HT-29 (cell line): Measurements from ENCODE around the gene FIBCD1. TPM values are rescaled to one million over a fixed set of nuclear protein-coding genes. Genes with fewer than 3 reads are reported as not detected.
"Not testable (repeated sequence)": the region's sequence is repeated elsewhere in the genome, so short reads cannot be mapped to it uniquely, and the experiment has no call there.

Experiments used
- DNase-seq: peaks from one replicate; pipeline ENCODE4 v3.0.0-alpha.2; 2015; ENCODE audit warnings: low spot score
- total RNA-seq: library from RNA; depleted of rRNA; stranded (reverse); fragments of >200 nt; shearing (Covaris generic); gene quantifications from 2 replicates; pipeline ENCODE4 v1.2.3, GENCODE V29; 2014

The FIBCD1 gene
- total RNA-seq, 1 experiment from 2014 or later: 0.03 TPM

- DNase-seq: no peak
These were observed 35.6 kb upstream of the FIBCD1 start for GRCh38 chr9:130974697-130975096.

GRCh38 chr9:130973686-130974281, 34.7 kb upstream of the FIBCD1 start:
- DNase-seq: no peak

- DNase-seq: no peak
These were observed 34.1 kb upstream of the FIBCD1 start for GRCh38 chr9:130972957-130973685.

GRCh38 chr9:130972277-130972956, 33.4 kb upstream of the FIBCD1 start:
- DNase-seq: no peak

- no peak for DNase-seq
These were observed 32.3 kb upstream of the FIBCD1 start for GRCh38 chr9:130971294-130971849.

- no peak for DNase-seq
These were observed 31.8 kb upstream of the FIBCD1 start for GRCh38 chr9:130970855-130971254.

GRCh38 chr9:130970052-130970451, 31.0 kb upstream of the FIBCD1 start:
- no peak for DNase-seq

GRCh38 chr9:130965680-130966079, 26.6 kb upstream of the FIBCD1 start:
- DNase-seq: no peak

- DNase-seq: no peak
These were observed 24.9 kb upstream of the FIBCD1 start for GRCh38 chr9:130963916-130964315.

GRCh38 chr9:130963337-130963908, 24.4 kb upstream of the FIBCD1 start:
- DNase-seq: no peak

GRCh38 chr9:130962418-130963316, 23.6 kb upstream of the FIBCD1 start:
- DNase-seq: peak; percentile 35

- no peak for DNase-seq
These were observed 22.7 kb upstream of the FIBCD1 start for GRCh38 chr9:130961511-130962300.

GRCh38 chr9:130960522-130961378, 21.7 kb upstream of the FIBCD1 start:
- DNase-seq: no peak

GRCh38 chr9:130959809-130960334, 20.8 kb upstream of the FIBCD1 start:
- DNase-seq: no peak

- DNase-seq: not testable (repeated sequence)
These were observed 19.5 kb upstream of the FIBCD1 start for GRCh38 chr9:130958564-130958963.

GRCh38 chr9:130957451-130958203, 18.6 kb upstream of the FIBCD1 start:
- no peak for DNase-seq

GRCh38 chr9:130956636-130957450, 17.8 kb upstream of the FIBCD1 start:
- DNase-seq: no peak
